ENCODE data around the gene CALHM1. TPM values are rescaled to one million over a fixed set of nuclear protein-coding genes. Genes with fewer than 3 reads are reported as not detected.
"Not testable (repeated sequence)": the region's sequence is repeated elsewhere in the genome, so short reads cannot be mapped to it uniquely, and the experiment has no call there.

The CALHM1 gene
- 0.04 TPM for polyA plus RNA-seq (ENCODE audit: insufficient read length)

DNA sequence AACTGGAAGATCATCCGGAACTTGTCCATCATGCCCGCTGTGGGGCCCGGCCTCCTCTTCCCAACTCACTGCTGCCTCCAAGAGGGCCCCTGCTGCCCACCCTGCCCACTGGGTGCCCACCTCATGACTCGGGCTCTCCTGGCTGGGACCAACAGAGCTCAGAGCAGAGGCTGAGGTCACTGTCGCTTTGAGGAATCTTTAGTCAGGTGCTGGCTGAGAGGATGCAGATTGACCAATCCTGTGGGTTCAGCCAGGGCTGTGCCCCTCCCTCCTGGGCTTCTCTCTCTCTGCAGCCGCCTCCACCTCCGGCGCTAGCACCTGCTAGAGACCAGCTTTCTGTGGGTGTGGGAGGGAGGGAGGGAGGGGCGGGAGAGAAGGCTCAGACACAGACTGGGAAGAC, at the start of gene CALHM1:
CALHM1 (minus strand) TSS at position 181 of the 400 bp plus-strand sequence; CDS start at position 32, 149 bp downstream.
- DNase-seq (ENCODE audit: low read depth): no peak

- DNase-seq (ENCODE audit: low read depth): no peak
Observed at GRCh38 chr10:103507235-103508191, 48.8 kb upstream of the CALHM1 start.

DNA sequence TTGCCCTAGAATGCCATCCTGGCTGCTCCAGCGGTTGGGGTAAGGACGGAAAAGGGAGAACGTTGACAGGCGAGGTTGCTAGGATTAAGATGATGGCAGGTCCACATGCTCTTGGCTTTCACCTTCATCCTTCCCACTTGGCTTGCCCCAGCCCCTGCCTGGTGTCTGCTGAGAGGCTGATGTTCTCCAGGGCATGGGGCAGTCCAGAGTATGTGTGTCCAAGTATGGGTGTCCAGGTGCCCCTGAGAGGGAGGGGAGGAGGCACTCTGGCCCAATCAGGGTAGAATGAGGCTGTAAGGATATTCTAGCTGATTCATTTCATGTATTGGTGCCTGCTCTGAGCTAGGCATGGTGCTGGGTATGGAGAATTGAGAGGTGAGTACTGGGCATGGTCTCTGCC, 47.4 kb upstream of the CALHM1 start:
- DNase-seq (ENCODE audit: low read depth): no peak

- no peak for DNase-seq (ENCODE audit: low read depth)
Observed at GRCh38 chr10:103504181-103504783, 45.6 kb upstream of the CALHM1 start.

- DNase-seq (ENCODE audit: low read depth): not testable (repeated sequence)
Observed at GRCh38 chr10:103503777-103504176, 45.1 kb upstream of the CALHM1 start.

DNA sequence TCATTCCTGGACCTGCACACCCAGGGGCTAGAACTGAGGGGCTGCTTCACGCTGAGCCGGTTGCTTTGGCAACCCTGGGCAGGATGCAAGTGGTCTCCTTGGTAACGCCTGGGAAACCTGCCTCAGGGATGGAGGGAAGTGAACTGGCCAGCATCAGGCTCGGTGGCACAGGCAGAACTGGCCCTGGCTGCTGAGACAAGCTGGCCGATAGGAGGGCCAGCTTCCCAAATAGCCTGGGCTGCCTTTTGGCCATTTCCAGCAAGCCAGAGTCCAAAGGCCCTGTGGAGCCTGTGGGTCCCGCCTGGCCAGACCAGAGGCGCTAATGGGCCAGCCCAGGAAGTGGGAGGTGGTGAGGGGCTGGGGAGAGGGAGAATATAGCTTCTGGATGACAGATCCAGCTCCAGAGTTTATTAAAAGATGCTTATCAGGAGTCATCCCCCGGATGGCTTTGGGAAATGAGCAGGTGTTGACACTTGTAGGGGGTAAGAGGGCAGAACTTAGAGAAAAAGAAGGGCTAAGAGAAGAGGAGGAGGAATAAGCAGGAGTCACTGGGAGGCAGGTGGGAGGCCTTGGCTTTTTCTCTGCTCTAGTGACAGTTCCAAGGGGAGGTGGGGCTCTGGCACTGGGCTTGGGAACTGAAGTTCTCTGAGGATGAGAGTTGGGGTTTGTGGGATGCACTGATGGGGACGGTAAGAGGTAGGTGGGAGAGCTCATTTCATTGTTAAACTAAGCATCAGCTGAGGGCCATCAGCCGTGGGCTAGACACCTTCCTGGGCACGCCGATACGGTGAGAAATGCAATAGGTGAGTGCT, 44.4 kb upstream of the CALHM1 start:
- no peak for DNase-seq (ENCODE audit: low read depth)

DNA sequence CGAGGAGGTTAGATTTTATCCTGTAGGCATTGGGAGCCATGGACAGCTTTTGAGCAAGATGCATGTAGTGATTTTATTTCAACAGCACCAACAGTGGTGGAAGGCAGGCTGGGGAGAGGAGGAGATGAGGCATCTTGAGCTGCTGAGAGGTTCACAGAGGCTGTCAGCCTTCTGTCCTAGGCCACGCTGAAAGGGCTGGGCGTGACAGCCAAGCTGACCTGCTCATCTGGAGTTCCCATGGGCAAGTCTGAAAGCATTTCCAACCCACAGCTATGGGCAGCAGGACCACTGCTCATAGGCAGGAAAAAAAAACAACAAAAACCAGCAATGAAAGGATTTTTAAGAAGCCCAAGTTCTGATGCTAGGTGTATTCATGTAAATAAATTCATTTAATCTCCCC, 42.5 kb upstream of the CALHM1 start:
- no peak for DNase-seq (ENCODE audit: low read depth)

DNA sequence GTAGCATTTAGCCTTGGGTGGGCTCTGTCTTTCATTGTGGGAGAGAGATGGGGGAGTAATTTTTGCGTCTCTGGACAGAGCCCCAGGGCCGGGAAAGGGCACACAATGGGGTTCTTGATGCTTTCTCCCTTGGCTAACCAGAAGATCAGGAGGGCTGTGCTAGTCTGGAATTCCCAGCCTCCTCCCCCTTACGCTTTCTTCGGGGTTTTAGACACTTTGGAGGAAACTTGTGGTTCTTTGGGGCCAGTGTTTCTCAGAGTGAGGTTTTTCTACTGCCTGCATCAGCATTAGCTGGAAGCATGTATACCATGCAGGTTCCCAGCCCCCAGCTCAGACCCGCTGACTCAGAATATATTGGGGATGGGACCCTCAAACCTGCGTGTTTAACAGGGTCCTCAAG, 41.8 kb upstream of the CALHM1 start:
- DNase-seq (ENCODE audit: low read depth): no peak

DNA sequence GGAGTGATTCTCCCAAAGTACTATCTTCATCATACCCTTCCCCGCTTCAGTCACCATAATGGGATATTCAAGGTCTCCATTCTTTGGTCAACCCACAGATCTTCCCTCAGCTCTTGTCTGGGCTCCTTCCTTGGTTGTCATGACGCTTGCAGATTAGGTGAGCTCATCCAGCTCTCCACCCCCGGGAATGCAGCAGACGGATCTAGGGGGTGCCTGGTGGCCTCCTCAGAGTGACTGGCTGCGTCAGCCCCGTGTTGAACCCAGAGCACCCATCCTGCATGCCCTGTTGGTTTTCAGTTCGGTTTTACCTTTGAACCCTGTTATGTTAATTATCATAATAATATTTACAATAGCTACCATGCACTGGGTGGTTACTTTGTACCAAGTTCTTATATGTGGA, 41.2 kb upstream of the CALHM1 start:
- DNase-seq (ENCODE audit: low read depth): no peak

DNA sequence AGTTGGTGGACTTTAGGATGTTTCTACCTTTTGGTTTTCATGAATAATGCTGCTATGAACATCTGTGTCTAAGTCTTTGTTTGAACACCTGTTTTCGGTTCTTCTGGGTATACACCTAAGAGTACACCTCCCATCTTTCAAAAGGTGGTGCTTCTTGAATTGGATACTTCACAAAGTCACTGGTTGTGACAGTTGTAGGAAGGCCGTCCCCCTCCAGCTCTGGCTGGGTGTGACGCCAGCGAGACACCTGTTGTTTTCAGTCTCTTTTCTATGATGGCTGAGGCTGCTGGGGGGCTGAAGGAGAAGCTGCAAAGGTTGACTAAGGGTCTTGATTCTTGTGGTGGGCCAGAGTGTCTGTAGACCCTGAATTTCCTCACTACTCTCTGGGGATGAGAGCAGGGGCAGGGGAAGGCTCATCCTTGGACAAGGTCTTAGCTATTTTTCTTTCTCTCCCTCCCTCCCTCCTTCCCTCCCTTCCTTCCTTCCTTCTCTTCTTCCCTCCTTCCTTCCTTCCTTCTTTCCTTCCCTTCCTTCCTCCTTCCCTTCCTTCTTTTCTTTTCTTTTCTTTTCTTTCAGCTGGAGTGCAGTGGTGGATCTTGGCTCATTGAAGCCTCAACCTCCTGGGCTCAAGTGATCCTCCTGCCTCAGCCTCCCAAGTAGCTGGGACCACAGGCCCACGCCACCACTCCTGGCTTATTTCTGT, 40.4 kb upstream of the CALHM1 start:
- DNase-seq (ENCODE audit: low read depth): no peak

- DNase-seq (ENCODE audit: low read depth): no peak
Observed at GRCh38 chr10:103497161-103497915, 38.6 kb upstream of the CALHM1 start.

- DNase-seq (ENCODE audit: low read depth): no peak
Observed at GRCh38 chr10:103495321-103495720, 36.6 kb upstream of the CALHM1 start.

GRCh38 chr10:103493916-103494877, 35.5 kb upstream of the CALHM1 start:
- DNase-seq (ENCODE audit: low read depth): no peak

DNA sequence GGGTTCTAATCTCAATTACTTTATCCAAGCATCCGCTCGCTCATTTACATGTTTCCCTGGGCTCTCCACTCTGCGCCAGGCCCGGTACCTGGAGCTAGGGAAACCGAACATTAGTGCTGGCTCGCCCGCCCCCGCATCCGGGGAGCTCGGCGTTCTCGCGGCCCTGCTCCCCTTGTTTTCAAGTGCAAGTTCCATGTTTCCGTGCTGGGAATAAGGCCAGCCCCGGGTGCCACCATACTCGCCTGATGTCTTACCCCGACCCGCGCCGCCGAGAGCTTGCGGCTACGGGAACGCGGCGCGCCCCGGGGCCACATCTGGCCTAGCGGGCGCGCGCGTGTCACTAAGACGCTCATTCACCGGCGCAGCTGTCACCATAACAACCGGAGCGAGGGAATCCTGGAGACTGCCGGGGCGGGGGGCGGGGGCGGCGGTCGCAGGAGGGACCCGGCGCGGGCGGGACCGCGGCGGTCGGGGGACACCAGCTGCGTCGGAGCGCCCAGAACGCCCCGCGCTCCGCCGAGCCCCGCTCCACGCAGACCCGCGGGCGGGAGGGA, 34.7 kb upstream of the CALHM1 start, which contains the start of gene NEURL1:
NEURL1 (plus strand) TSS at position 344 of the 554 bp plus-strand sequence. CDS start 683 bp downstream, outside the sequence.
- DNase-seq (ENCODE audit: low read depth): no peak

- DNase-seq (ENCODE audit: low read depth): no peak
Observed at GRCh38 chr10:103492655-103493261, 34.1 kb upstream of the CALHM1 start.

- DNase-seq (ENCODE audit: low read depth): no peak
Observed at GRCh38 chr10:103491729-103492364, 33.1 kb upstream of the CALHM1 start.

DNA sequence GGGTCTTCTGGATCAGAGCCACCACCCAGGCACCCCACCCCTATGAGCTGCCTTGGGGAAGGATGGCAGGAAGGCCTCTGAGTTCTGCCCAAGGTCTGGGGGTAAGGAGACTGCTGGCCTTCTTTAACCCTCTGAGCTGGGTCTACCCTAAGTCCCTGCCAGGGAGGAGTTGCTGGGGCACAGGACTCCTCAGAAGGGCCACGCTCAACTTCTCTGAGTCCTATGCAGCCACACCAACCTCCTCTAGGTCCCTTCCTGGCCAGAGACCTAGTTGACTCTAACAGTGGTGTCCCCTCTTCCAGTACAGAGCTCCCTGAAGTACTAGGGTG, 32.2 kb upstream of the CALHM1 start:
- no peak for DNase-seq (ENCODE audit: low read depth)

GRCh38 chr10:103487410-103487708, 28.7 kb upstream of the CALHM1 start:
- DNase-seq (ENCODE audit: low read depth): no peak
